HG03039 (cell line): ENCODE measurements around the gene TAS2R40.
A peak's percentile ranks its signal among the peaks of the same experiment; 100 is the strongest.
"Not testable (repeated sequence)": the region's sequence is repeated elsewhere in the genome, so short reads cannot be mapped to it uniquely, and the experiment has no call there.

Experiments used
- ATAC-seq: cut with Tn5 transposase; IDR thresholded peaks from one replicate; pipeline ENCODE4 v1.9.1; 2021; ENCODE audit warnings: mild to moderate bottlenecking, moderate library complexity; ENCODE audit not compliant: unreplicated experiment

TAS2R40 gene

GRCh38 chr7:143248761-143249354, 27.0 kb downstream of the TAS2R40 start:
- no peak for ATAC-seq

GRCh38 chr7:143250199-143250598, 28.4 kb downstream of the TAS2R40 start:
- ATAC-seq: no peak

GRCh38 chr7:143250822-143251221, 29.0 kb downstream of the TAS2R40 start:
- ATAC-seq: no peak

DNA sequence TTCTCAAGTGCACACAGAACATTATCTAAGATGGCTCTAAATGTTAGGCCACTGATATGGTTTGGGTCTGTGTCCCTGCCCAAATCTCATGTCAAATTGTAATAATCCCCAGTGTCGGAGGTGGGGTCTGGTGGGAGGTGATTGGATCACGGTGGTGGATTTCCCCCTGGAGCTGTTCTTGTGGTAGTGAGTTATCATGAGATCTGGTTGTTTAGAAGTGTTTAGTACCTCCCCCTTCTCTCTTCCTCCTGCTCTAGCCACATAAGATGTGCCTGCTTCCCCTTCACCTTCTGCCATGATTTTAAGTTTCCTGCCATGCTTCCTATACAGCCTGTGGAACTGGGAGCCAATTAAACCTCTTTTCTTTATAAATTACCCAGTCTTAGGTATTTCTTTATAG, 30.2 kb downstream of the TAS2R40 start:
- no peak for ATAC-seq

DNA sequence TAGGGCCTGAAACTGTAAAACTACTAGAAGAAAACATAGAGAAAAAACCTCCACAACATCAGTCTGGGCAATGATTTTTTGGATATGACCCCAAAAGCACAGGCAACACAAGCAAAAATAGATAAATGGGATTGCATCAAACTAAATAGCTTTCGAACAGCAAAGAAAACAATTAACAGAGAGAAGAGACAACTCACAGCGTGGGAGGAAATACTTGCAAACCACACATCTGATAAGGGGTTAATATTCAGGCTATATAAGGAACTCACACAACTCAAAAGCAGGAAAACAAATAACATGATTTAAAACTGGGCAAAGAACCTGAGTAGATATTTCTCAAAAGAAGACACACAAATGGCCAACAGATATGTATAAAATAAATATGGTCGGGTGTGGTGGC, 33.7 kb downstream of the TAS2R40 start:
- no peak for ATAC-seq

DNA sequence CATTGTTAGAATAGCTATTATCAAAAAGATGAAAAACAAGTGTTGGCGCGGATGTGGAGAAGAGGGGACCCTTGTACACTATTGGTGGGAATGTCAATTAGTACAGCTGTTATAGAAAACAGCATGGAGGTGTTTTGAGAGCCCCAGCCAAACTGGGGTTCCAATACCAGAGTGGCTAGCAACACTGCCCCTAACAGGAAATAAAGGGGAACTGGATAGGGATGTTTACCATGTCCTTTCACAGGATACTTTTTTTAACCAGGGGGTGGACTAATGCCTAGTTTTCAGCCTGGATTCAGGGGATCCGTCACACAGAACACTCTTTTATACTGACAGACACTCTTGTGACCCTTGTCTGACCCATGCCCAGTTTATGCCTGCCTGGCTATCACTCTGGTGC, 34.5 kb downstream of the TAS2R40 start:
- no peak for ATAC-seq

- peak; percentile 69 for ATAC-seq
Measured at GRCh38 chr7:143256932-143257331, 35.1 kb downstream of the TAS2R40 start.

- no peak for ATAC-seq
Measured at GRCh38 chr7:143257501-143257900, 35.7 kb downstream of the TAS2R40 start.

GRCh38 chr7:143258831-143259230, 37.0 kb downstream of the TAS2R40 start:
- no peak for ATAC-seq

DNA sequence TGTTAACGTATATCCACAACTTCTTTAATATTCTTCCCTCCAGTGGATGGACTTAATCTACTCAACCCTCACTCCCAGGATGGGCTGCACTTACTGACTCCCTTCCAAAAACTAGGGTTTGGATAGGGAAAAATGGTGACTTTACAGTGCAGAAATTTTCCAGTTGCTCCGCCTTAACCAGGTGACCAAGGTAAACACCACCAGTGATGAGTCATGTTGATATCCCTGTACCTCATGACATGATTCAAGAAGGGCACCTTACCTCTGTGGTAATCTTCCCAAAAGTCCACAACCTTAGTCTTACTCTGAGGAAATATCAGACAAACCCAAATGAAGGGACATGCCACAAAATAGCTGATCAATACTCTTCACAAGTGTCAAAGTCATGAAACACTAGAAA, 37.9 kb downstream of the TAS2R40 start:
- ATAC-seq: no peak

GRCh38 chr7:143261901-143262300, 40.1 kb downstream of the TAS2R40 start:
- ATAC-seq: no peak

GRCh38 chr7:143263266-143264195, 41.7 kb downstream of the TAS2R40 start, which contains the start of gene GSTK1:
GSTK1 (plus strand) TSS chr7:143263441; CDS start chr7:143263514, 73 bp downstream.
- ATAC-seq: peak; percentile 97

GRCh38 chr7:143264196-143264568, 42.3 kb downstream of the TAS2R40 start:
- ATAC-seq: not testable (repeated sequence)

GRCh38 chr7:143265017-143265693, 43.3 kb downstream of the TAS2R40 start:
- no peak for ATAC-seq

GRCh38 chr7:143269251-143269650, 47.4 kb downstream of the TAS2R40 start:
- no peak for ATAC-seq

DNA sequence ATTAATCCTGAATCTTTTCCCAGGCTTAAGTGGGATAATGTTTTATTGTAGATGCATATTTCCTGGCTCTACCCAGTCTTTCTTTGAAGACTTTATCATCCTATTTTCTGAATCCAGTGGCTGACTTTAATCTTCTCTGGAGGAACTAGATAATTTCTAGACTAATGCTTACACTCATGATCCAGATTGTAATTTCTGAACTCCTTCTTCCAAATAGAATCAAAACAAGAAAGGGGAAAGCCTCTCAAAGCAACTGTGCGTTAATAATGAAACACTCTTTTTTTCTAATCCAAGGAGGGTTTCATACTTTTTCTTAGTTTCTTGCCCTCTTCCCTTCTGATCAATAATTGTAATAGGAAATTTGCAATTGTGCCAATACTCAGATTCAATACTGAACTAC, 49.4 kb downstream of the TAS2R40 start:
- ATAC-seq: no peak
